Ishikawa (cell line): Measurements from ENCODE around the gene LCLAT1.

ENCODE experiments used
- CEBPB ChIP-seq: IDR thresholded peaks from 2 replicates; pipeline ENCODE4 v1.6.1; 2012
- CREB1 ChIP-seq: IDR thresholded peaks from 2 replicates; pipeline ENCODE4 v1.6.1; 2012; ENCODE audit warnings: low read depth
- EP300 ChIP-seq: IDR thresholded peaks from 2 replicates; pipeline ENCODE4 v1.6.1; 2012; ENCODE audit warnings: borderline replicate concordance
- YY1 ChIP-seq: IDR thresholded peaks from 2 replicates; pipeline ENCODE4 v1.6.1; 2012; ENCODE audit warnings: low read depth
- TF ChIP-seq, protein P1 (sequence below): IDR thresholded peaks from 2 replicates; pipeline ENCODE4 v1.6.1; 2012; ENCODE audit warnings: low read depth, mild to moderate bottlenecking
- TF ChIP-seq, protein P2 (sequence below): IDR thresholded peaks from 2 replicates; pipeline ENCODE4 v1.6.1; 2012

- no peak for TF ChIP-seq YY1
- no peak for TF ChIP-seq CREB1
- TF ChIP-seq EP300 = no peak
- TF ChIP-seq, protein P1, sequence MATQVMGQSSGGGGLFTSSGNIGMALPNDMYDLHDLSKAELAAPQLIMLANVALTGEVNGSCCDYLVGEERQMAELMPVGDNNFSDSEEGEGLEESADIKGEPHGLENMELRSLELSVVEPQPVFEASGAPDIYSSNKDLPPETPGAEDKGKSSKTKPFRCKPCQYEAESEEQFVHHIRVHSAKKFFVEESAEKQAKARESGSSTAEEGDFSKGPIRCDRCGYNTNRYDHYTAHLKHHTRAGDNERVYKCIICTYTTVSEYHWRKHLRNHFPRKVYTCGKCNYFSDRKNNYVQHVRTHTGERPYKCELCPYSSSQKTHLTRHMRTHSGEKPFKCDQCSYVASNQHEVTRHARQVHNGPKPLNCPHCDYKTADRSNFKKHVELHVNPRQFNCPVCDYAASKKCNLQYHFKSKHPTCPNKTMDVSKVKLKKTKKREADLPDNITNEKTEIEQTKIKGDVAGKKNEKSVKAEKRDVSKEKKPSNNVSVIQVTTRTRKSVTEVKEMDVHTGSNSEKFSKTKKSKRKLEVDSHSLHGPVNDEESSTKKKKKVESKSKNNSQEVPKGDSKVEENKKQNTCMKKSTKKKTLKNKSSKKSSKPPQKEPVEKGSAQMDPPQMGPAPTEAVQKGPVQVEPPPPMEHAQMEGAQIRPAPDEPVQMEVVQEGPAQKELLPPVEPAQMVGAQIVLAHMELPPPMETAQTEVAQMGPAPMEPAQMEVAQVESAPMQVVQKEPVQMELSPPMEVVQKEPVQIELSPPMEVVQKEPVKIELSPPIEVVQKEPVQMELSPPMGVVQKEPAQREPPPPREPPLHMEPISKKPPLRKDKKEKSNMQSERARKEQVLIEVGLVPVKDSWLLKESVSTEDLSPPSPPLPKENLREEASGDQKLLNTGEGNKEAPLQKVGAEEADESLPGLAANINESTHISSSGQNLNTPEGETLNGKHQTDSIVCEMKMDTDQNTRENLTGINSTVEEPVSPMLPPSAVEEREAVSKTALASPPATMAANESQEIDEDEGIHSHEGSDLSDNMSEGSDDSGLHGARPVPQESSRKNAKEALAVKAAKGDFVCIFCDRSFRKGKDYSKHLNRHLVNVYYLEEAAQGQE = no peak
- TF ChIP-seq, protein P2, sequence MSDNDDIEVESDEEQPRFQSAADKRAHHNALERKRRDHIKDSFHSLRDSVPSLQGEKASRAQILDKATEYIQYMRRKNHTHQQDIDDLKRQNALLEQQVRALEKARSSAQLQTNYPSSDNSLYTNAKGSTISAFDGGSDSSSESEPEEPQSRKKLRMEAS = no peak
- no peak for TF ChIP-seq CEBPB
Observed at GRCh38 chr2:30661173-30662107, 214.4 kb downstream of the LCLAT1 start.
